MCF 10A (cell line): ENCODE data around the gene DYNC1LI1. TPM values are rescaled to one million over a fixed set of nuclear protein-coding genes. Genes with fewer than 3 reads are reported as not detected.
A peak's percentile ranks its signal among the peaks of the same experiment; 100 is the strongest.

ENCODE experiments used
- BruUV-seq: library from RNA; stranded (reverse); fragments of 400-500 nt; replicated peaks from 2 replicates; lab custom pipeline; 2021; lab: Mats Ljungman, UMichigan
- CTCF ChIA-PET: fragments of 300-600 bp; sonication (Branson Sonifier 250); formaldehyde crosslinking; extraction: SDS; loops from one replicate; lab custom pipeline; 2021; ENCODE audit warnings: antibody characterized with exemption, inconsistent platforms; lab: Yijun Ruan, JAX
- POLR2A ChIA-PET: fragments of 300-600, 350-650 bp; sonication (Branson Sonifier 250); formaldehyde crosslinking; extraction: SDS; loops from one replicate; lab custom pipeline; 2020; ENCODE audit warnings: antibody characterized with exemption, inconsistent platforms; lab: Yijun Ruan, JAX
- DNase-seq: peaks from one replicate; pipeline ENCODE4 v3.0.0-alpha.2; 2018; ENCODE audit not compliant: unreplicated experiment
- H3K27ac Mint-ChIP-seq: one replicate; pipeline ENCODE4 v1.8.0; 2022; ENCODE audit warnings: mild to moderate bottlenecking, low read depth, mixed read lengths; ENCODE audit not compliant: unreplicated experiment
- H3K27me3 Mint-ChIP-seq: one replicate; pipeline ENCODE4 v1.8.0; 2022; ENCODE audit warnings: mixed read lengths; ENCODE audit not compliant: insufficient read depth, unreplicated experiment
- H3K36me3 Mint-ChIP-seq: one replicate; pipeline ENCODE4 v1.8.0; 2022; ENCODE audit warnings: mild to moderate bottlenecking, moderate library complexity, mixed read lengths; ENCODE audit not compliant: insufficient read depth, unreplicated experiment
- H3K4me1 Mint-ChIP-seq: one replicate; pipeline ENCODE4 v1.8.0; 2022; ENCODE audit warnings: mixed read lengths; ENCODE audit not compliant: insufficient read depth, unreplicated experiment
- H3K4me3 Mint-ChIP-seq: one replicate; pipeline ENCODE4 v1.8.0; 2022; ENCODE audit warnings: mild to moderate bottlenecking, moderate library complexity, mixed read lengths; ENCODE audit not compliant: unreplicated experiment
- H3K9me3 Mint-ChIP-seq: one replicate; pipeline ENCODE4 v1.8.0; 2022; ENCODE audit warnings: mixed read lengths; ENCODE audit not compliant: unreplicated experiment
- intact Hi-C: fragments of 100-400 bp; cut with micrococcal nuclease; formaldehyde crosslinking; loops from 2 replicates; pipeline ENCODE4 v1.14.1; 2022
- total RNA-seq: library from RNA; stranded (reverse); gene quantifications from 2 replicates; pipeline ENCODE4 v1.2.3, GENCODE V29; 2022
- TF ChIP-seq, protein P1 (sequence below): fragments of 200-600 bp; IDR thresholded peaks from one replicate; pipeline ENCODE4 v1.8.0; 2022; ENCODE audit warnings: antibody characterized with exemption, mild to moderate bottlenecking; ENCODE audit not compliant: unreplicated experiment

DYNC1LI1 gene
- total RNA-seq, 1 experiment from 2014 or later = 47.6 TPM

DNA sequence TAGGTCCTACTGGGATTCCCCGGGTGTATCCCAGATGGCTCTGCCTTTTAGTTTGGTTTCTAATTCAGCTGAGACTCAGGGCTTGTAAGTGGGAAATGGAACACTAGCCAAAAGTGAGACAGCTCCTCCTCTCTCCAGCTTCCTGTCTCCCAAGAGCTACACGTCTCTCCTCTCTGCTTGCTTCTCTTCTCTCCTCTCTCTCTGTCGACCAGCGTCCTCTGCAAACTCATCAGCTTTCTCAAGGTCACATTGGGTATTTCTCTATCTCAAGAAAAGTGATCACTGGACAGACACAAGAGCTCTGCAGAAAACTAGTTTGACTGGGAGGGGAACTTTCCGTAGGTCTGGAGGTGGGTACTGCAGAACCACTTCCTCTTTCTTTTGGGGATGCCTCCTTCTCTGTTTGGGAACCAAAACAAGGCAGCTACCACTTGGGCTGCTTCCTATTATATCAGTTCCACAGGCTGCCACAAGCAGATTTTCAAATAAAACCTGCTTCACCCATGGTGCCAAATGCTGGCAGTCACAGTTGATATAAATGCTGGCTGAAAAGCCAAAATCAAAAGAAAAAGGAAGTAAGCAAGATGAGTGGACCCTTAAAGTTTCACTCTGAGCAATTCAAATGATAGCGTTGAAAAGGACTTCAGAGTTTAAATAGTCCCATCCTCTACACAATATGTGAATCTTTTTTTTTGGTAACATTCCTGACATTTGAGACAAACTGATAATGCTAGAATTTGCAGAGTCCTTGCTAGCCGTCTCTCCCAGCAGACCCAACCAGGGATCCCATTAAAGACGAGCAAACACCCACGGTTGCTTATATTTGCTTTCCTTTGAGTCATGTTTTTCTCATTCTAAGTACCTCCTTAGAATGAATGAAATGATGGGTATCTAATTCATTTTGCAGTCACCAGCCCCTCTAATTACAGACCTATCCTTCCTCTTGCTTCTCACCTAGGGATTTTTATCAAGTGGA lies 7.2 kb upstream of the DYNC1LI1 start:
- POLR2A ChIA-PET = interaction anchor here (1.2 to 1.5 kb wide), 2 partner anchors 8 kb away, joined by 3 to 4 read pairs; no protein-coding TSS in a partner anchor

DNA sequence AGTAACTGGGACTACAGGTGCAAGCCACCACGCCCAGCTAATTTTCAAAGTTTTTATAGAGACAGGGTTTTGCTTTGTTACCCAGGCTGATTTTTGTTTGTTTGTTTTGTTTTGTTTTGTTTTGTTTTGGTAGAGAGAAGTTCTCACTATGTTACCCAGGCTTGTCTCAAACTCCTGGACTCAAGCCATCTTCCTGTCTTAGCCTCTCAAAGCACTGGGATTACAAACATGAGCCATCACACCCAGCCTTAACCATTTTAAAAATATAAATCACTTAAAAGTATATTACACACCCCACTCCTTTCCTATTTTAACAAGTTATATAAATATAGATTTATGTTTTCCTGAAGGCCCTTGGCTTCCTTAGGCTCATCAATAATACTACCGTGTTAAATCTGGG lies 6.5 kb upstream of the DYNC1LI1 start:
- CTCF ChIA-PET = interaction anchor here (0.6 kb wide), 1 partner anchor 54 kb away, joined by 5 read pairs; no protein-coding TSS in a partner anchor
- TF ChIP-seq, protein P1, sequence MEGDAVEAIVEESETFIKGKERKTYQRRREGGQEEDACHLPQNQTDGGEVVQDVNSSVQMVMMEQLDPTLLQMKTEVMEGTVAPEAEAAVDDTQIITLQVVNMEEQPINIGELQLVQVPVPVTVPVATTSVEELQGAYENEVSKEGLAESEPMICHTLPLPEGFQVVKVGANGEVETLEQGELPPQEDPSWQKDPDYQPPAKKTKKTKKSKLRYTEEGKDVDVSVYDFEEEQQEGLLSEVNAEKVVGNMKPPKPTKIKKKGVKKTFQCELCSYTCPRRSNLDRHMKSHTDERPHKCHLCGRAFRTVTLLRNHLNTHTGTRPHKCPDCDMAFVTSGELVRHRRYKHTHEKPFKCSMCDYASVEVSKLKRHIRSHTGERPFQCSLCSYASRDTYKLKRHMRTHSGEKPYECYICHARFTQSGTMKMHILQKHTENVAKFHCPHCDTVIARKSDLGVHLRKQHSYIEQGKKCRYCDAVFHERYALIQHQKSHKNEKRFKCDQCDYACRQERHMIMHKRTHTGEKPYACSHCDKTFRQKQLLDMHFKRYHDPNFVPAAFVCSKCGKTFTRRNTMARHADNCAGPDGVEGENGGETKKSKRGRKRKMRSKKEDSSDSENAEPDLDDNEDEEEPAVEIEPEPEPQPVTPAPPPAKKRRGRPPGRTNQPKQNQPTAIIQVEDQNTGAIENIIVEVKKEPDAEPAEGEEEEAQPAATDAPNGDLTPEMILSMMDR = no peak
- no peaks in the 10 kb centered on the region for H3K4me1 Mint-ChIP-seq
- no TSS peak for BruUV-seq
- POLR2A ChIA-PET = interaction anchor here (1.5 kb wide), 1 partner anchor 9 kb away, joined by 4 read pairs; no protein-coding TSS in a partner anchor
- no peaks in the 10 kb centered on the region for H3K36me3 Mint-ChIP-seq
- no peak overlapping the region for H3K27ac Mint-ChIP-seq
- H3K9me3 Mint-ChIP-seq = no peaks in the 10 kb centered on the region
- H3K4me3 Mint-ChIP-seq = no peak overlapping the region
- no peak for DNase-seq
- intact Hi-C loops = no loop called here
- no peaks in the 10 kb centered on the region for H3K27me3 Mint-ChIP-seq

More for the DNA sequence above, 7.2 kb upstream of the DYNC1LI1 start:
- Mint-ChIP-seq H3K27me3 (no peaks in the 10 kb centered on the region), H3K4me1 (no peaks in the 10 kb centered on the region), H3K36me3 (no peaks in the 10 kb centered on the region), H3K27ac (no peak overlapping the region), H3K9me3 (no peaks in the 10 kb centered on the region), H3K4me3 (no peak overlapping the region)
- TF ChIP-seq, protein P1 = no peak
- no peak for DNase-seq
- intact Hi-C loops = no loop called here
- CTCF ChIA-PET = no interaction called here
- no TSS peak for BruUV-seq

DNA sequence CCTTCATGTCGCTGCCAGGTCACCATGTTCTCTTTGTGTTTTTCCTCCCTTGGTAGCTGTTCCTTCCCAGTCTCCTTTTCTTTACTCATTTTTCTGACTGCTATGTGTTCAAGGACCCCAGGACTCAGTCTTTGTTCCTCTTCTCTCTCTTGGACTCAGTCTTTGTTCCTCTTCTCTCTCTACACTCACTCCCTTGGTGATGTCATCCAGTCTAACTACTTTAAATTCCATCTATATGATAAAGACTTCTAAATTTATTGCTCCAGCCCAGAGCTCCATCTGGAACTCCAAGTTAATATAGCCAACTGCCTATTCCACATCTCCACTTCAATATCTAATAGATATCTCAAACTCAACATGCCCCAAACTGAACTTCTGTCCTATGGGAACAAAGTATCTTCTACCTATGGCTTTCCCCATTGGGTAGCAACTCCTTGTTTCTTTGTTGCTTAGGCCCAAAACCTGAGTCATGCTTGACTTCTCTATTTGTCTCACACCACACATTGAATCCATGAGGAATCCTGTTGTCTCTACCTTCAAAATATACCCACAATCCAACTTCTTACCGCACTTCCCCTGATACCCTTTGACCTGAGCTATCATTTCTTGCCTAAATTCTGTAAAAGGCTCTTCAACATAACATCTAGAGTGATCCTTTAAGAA lies 4.9 kb upstream of the DYNC1LI1 start:
- ChIA-PET POLR2A (interaction anchor here (0.9 kb wide), 1 partner anchor 15 kb away, joined by 3 read pairs; no protein-coding TSS in a partner anchor), CTCF (interaction anchor here (0.6 to 1.1 kb wide), 2 partner anchors 127 to 157 kb away, joined by 3 to 4 read pairs; no protein-coding TSS in a partner anchor)
- Mint-ChIP-seq H3K4me3 (no peak overlapping the region), H3K9me3 (no peaks in the 10 kb centered on the region), H3K27me3 (no peaks in the 10 kb centered on the region), H3K36me3 (no peaks in the 10 kb centered on the region), H3K4me1 (no peaks in the 10 kb centered on the region), H3K27ac (no peak overlapping the region)
- no peak for DNase-seq
- TF ChIP-seq, protein P1 = no peak
- intact Hi-C loops = no loop called here
- no TSS peak for BruUV-seq

DNA sequence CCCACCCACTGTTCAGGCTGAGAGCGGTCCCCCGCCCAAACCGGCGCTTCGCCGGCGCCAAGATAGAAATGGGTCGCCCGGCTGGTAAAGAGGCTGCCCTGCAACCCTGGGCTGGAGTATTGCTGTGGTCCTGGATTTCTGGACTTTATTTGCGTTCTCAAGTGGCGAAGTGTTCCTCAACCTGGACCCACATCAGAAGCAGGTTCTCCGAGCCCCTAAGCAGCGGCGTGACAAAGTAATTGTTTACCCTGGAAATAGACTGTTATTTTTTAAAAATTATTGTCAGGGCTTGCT lies 481 bp upstream of the DYNC1LI1 start:
- BruUV-seq = no TSS peak
- ChIA-PET CTCF (no interaction called here), POLR2A (no interaction called here)
- peak overlapping the region; percentile 90 for H3K4me3 Mint-ChIP-seq
- no peak for DNase-seq
- no peaks in the 10 kb centered on the region for H3K9me3 Mint-ChIP-seq
- intact Hi-C loops = no loop called here
- H3K4me1 Mint-ChIP-seq = no peaks in the 10 kb centered on the region
- no peaks in the 10 kb centered on the region for H3K36me3 Mint-ChIP-seq
- TF ChIP-seq, protein P1 = no peak
- H3K27me3 Mint-ChIP-seq = no peaks in the 10 kb centered on the region
- peak overlapping the region; percentile 88 for H3K27ac Mint-ChIP-seq
